ENCODE results near the gene SALL4. TPM values are rescaled to one million over a fixed set of nuclear protein-coding genes. Genes with fewer than 3 reads are reported as not detected.
A peak's percentile ranks its signal among the peaks of the same experiment; 100 is the strongest.

SALL4 gene
- total and polyA plus RNA-seq, 2 donors from 2014 or later = 0.09 TPM; not detected in 1

DNA sequence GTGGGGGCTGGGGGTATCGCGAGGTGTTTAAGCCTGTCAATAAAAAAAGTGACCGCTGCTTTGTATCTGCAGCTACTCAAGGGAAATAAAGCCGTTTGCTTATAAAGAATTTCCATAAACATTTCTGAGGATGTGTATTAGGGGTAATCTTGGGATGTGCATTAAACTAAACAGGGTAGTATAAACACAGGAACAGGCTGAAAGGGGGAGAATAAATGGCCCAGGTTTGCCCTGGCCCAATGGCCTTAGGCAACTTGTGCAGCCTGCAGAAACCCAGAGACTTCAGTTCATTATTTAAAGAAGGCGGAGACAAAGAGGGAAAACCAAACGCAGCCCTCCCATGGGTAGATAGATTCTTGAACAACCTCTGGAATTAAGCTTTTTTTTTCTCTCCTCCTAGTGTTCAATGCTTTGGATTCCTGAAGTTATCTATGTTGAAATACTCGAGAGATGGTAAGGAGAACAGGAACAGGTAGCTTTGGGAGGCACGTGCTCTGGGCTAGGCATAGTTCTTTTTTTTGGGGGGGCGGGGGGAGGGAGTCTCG lies 35.6 kb upstream of the SALL4 start:
- no peak for DNase-seq
- Histone ChIP-seq H3K27ac (ENCODE audit: low read depth in 2 of 2, low read length in 2 of 2) (no peak overlapping the region), H3K4me1 (ENCODE audit: control insufficient read depth in 2 of 3, insufficient read depth in 2 of 3, low read depth in 1 of 3, low read length in 3 of 3) (no peaks in the 10 kb centered on the region), H3K4me3 (ENCODE audit: low read length in 3 of 3) (no peak overlapping the region), H3K9ac (ENCODE audit: low read length in 3 of 3) (no peak overlapping the region), H3K36me3 (ENCODE audit: control insufficient read depth in 2 of 3, insufficient read depth in 3 of 3, low read length in 3 of 3) (no peaks in the 10 kb centered on the region), H3K9me3 (ENCODE audit: control insufficient read depth in 2 of 3, insufficient read depth in 1 of 3, low read length in 3 of 3) (no peaks in the 10 kb centered on the region), H3K27me3 (ENCODE audit: control insufficient read depth, insufficient read depth, low read length) (no peaks in the 10 kb centered on the region)
- no peak for FAIRE-seq
- intact Hi-C loops (cut with DNase I) = no loop called here
- TF ChIP-seq, protein P1, sequence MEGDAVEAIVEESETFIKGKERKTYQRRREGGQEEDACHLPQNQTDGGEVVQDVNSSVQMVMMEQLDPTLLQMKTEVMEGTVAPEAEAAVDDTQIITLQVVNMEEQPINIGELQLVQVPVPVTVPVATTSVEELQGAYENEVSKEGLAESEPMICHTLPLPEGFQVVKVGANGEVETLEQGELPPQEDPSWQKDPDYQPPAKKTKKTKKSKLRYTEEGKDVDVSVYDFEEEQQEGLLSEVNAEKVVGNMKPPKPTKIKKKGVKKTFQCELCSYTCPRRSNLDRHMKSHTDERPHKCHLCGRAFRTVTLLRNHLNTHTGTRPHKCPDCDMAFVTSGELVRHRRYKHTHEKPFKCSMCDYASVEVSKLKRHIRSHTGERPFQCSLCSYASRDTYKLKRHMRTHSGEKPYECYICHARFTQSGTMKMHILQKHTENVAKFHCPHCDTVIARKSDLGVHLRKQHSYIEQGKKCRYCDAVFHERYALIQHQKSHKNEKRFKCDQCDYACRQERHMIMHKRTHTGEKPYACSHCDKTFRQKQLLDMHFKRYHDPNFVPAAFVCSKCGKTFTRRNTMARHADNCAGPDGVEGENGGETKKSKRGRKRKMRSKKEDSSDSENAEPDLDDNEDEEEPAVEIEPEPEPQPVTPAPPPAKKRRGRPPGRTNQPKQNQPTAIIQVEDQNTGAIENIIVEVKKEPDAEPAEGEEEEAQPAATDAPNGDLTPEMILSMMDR (IDR thresholded peaks at IDR 0.05; ENCODE audit: borderline replicate concordance, extremely low read depth, insufficient read depth) = no peak

DNA sequence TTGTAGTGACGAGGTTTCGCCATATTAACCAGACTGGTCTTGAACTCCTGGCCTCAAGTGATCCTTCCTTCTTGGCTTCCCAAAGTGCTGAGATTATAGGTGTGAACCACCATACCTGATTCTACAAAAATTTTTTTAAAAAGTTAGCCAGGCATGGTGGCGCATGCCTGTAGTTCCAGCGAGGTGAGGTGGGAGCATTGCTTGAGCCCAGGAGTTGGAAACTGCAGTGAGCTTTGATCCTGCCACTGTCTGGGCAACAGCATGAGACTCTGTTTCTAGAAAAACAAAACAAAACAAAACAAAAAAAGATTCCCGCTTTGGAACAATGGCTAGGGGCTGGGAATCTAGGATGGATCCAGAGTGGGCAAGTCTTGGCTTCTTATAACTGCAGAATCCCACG lies 35.1 kb upstream of the SALL4 start:
- H3K9ac ChIP-seq (ENCODE audit: low read length in 3 of 3) = no peak overlapping the region
- peak in 1 of 5 donors; percentile 16 for DNase-seq
- no peaks in the 10 kb centered on the region for H3K9me3 ChIP-seq (ENCODE audit: control insufficient read depth in 2 of 3, insufficient read depth in 1 of 3, low read length in 3 of 3)
- H3K4me3 ChIP-seq (ENCODE audit: low read length in 3 of 3) = no peak overlapping the region
- H3K4me1 ChIP-seq (ENCODE audit: control insufficient read depth in 2 of 3, insufficient read depth in 2 of 3, low read depth in 1 of 3, low read length in 3 of 3) = no peaks in the 10 kb centered on the region
- FAIRE-seq = no peak
- TF ChIP-seq, protein P1 (IDR thresholded peaks at IDR 0.05; ENCODE audit: borderline replicate concordance, extremely low read depth, insufficient read depth) = no peak
- intact Hi-C loops (cut with DNase I) = no loop called here
- H3K36me3 ChIP-seq (ENCODE audit: control insufficient read depth in 2 of 3, insufficient read depth in 3 of 3, low read length in 3 of 3) = no peaks in the 10 kb centered on the region
- H3K27ac ChIP-seq (ENCODE audit: low read depth in 2 of 2, low read length in 2 of 2) = no peak overlapping the region
- H3K27me3 ChIP-seq (ENCODE audit: control insufficient read depth, insufficient read depth, low read length) = no peaks in the 10 kb centered on the region

DNA sequence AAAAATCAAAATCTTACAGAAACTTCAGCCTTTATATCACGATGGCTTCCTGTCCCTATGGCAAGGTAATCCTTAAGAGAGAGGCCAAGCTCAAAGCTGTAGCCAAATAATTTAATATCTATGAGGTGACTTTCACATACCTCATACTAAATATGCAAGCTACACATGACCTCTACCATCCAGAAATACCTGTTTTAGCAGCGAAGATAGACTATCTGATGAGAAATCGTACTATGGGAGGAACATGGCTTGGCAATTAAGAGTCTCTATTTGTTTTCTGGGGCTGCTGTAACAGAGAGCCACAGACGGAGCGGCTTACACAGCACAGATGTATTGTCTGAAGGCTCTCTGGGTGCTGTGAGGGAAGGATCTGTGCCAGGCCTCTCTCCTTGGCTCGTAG lies 31.0 kb upstream of the SALL4 start:
- no peak for FAIRE-seq
- no peaks in the 10 kb centered on the region for H3K4me1 ChIP-seq (ENCODE audit: control insufficient read depth in 2 of 3, insufficient read depth in 2 of 3, low read depth in 1 of 3, low read length in 3 of 3)
- no peak overlapping the region for H3K4me3 ChIP-seq (ENCODE audit: low read length in 3 of 3)
- no peaks in the 10 kb centered on the region for H3K36me3 ChIP-seq (ENCODE audit: control insufficient read depth in 2 of 3, insufficient read depth in 3 of 3, low read length in 3 of 3)
- H3K9me3 ChIP-seq (ENCODE audit: control insufficient read depth in 2 of 3, insufficient read depth in 1 of 3, low read length in 3 of 3) = no peaks in the 10 kb centered on the region
- TF ChIP-seq, protein P1 (IDR thresholded peaks at IDR 0.05; ENCODE audit: borderline replicate concordance, extremely low read depth, insufficient read depth) = no peak
- intact Hi-C loops (cut with DNase I) = no loop called here
- no peak for DNase-seq
- no peaks in the 10 kb centered on the region for H3K27me3 ChIP-seq (ENCODE audit: control insufficient read depth, insufficient read depth, low read length)
- no peak overlapping the region for H3K27ac ChIP-seq (ENCODE audit: low read depth in 2 of 2, low read length in 2 of 2)
- no peak overlapping the region for H3K9ac ChIP-seq (ENCODE audit: low read length in 3 of 3)

DNA sequence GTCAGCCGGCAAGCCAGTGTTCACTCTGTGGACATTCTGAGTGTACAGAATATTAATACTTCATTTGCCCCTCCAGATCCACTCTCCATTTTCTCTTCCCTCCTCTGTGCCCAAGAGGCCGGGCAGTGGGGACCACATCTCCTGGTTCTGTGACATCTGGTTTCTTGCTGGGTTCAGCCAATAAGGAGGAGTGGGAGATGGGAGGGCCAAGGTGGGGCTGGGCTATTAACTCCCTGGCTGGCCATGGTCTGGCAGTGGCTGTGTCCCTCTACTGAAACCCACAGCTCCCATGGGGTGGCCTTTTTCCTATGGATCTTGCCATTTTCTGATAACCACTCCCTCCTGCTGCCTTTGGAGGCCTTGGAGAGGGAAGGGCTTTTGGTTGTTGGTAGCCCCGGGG lies 30.0 kb upstream of the SALL4 start:
- TF ChIP-seq, protein P1 (IDR thresholded peaks at IDR 0.05; ENCODE audit: borderline replicate concordance, extremely low read depth, insufficient read depth) = no peak
- no peak overlapping the region for H3K9ac ChIP-seq (ENCODE audit: low read length in 3 of 3)
- FAIRE-seq (no peak), DNase-seq (no peak)
- H3K27ac ChIP-seq (ENCODE audit: low read depth in 2 of 2, low read length in 2 of 2) = no peak overlapping the region
- H3K9me3 ChIP-seq (ENCODE audit: control insufficient read depth in 2 of 3, insufficient read depth in 1 of 3, low read length in 3 of 3) = no peaks in the 10 kb centered on the region
- intact Hi-C loops (cut with DNase I) = no loop called here
- H3K36me3 ChIP-seq (ENCODE audit: control insufficient read depth in 2 of 3, insufficient read depth in 3 of 3, low read length in 3 of 3) = no peaks in the 10 kb centered on the region
- H3K27me3 ChIP-seq (ENCODE audit: control insufficient read depth, insufficient read depth, low read length) = no peaks in the 10 kb centered on the region
- H3K4me1 ChIP-seq (ENCODE audit: control insufficient read depth in 2 of 3, insufficient read depth in 2 of 3, low read depth in 1 of 3, low read length in 3 of 3) = no peaks in the 10 kb centered on the region
- H3K4me3 ChIP-seq (ENCODE audit: low read length in 3 of 3) = no peak overlapping the region

Data from kidney (tissue), 14 donors.